Uterus (tissue), 2 donors: ENCODE results near the gene ZDHHC12.

Source experiments
- POLR2A ChIP-seq, 2 donors: fragments of 450-650 bp; IDR thresholded peaks; one replicate each; pipeline ENCODE4 v1.6.1; 2016; ENCODE audit warnings: antibody characterized with exemption in 2 of 2, mild to moderate bottlenecking in 1 of 2, moderate library complexity in 1 of 2
- TF ChIP-seq, protein P1 (sequence below), 4 experiments: fragments of 200-600 bp in 2 of 4; fragments of 450-650 bp in 2 of 4; sonication (generic) in 2 of 4; IDR thresholded peaks; one replicate each; pipeline ENCODE4 v1.5.1; 2016 to 2019; ENCODE audit warnings: antibody characterized with exemption in 4 of 4, mild to moderate bottlenecking in 2 of 4, moderate library complexity in 1 of 4

DNA sequence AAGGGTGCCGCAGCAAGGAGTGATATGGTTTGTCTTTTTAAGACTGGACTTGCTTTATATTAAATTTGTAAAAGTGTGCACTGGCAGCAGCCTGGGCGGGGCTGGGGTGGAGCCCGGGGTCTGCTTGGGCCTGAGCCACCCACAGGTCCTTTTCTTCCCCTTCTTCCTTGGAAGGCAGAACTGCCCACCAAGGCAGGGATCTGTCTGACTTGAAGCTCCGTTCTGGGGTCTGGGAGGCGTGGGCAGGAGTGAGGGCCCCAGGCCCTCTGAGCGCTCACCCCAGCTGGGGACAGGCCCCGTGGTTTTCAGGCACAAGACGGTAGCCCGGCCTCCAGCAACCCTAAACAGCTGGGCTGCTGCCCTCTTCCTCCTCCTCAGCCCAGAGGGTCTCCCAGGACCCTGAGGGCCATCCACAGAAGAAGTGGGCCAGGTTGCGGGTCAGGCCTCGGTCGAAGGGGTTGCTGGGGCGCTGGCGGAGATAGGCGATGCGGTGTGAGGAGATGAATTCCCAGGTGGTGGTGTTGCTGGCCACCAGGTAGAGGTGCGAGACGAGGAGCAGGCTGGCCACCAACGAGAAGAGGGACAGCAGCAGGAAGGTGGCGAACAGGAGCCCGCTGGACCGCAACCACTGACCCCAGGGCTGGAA is 3.0 kb downstream of the ZDHHC12 start:
- TF ChIP-seq, protein P1, sequence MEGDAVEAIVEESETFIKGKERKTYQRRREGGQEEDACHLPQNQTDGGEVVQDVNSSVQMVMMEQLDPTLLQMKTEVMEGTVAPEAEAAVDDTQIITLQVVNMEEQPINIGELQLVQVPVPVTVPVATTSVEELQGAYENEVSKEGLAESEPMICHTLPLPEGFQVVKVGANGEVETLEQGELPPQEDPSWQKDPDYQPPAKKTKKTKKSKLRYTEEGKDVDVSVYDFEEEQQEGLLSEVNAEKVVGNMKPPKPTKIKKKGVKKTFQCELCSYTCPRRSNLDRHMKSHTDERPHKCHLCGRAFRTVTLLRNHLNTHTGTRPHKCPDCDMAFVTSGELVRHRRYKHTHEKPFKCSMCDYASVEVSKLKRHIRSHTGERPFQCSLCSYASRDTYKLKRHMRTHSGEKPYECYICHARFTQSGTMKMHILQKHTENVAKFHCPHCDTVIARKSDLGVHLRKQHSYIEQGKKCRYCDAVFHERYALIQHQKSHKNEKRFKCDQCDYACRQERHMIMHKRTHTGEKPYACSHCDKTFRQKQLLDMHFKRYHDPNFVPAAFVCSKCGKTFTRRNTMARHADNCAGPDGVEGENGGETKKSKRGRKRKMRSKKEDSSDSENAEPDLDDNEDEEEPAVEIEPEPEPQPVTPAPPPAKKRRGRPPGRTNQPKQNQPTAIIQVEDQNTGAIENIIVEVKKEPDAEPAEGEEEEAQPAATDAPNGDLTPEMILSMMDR (IDR thresholded peaks at IDR 0.05) = no peak
- no peak for TF ChIP-seq POLR2A (IDR thresholded peaks at IDR 0.05)
